Fibroblast of peridontal ligament (primary cell): ENCODE measurements around the gene SBF2.
"Not testable (repeated sequence)": the region's sequence is repeated elsewhere in the genome, so short reads cannot be mapped to it uniquely, and the experiment has no call there.

Source experiments
- DNase-seq: peaks from one replicate; pipeline ENCODE4 v3.0.0-alpha.2; 2010; ENCODE audit errors: extremely low read depth

SBF2 gene

DNA sequence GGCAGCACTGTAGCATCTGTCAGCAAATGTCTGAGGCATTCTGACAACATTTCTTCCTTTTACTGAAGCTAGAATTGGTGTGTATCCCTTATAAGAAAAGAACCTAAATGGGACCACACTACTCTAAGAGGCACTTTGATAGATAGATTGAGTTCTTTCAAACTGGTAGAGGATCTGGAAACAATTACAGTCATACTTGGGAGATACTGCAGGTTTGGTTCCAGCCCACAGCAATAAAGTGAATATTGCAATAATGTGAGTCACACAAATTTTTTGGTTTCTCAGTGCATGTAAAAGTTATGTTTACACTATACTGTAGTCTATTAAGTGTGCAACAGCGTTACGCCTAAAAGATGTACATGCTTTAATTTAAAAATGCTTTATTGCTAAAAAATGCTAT is 96.9 kb downstream of the SBF2 start:
- DNase-seq: peak; percentile 88

DNA sequence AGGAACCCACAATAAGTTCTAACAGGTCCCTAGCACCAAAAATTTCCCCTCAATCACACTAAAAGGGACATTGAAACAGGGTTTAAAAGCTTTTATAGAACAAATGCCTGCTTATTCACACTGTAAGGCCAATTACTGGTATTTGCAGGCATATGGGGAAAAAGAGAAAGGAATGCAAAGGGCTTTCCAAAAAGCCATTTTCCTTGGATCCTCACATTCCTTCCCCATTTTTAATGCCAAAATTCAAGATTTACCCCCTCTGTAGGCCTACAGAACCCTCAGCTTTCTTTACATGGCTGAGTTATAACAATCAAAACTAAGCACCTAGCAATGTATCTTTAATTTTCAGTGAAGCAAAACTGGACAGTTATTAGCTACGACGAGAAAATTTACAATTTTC is 102.0 kb downstream of the SBF2 start:
- peak; percentile 64 for DNase-seq

DNA sequence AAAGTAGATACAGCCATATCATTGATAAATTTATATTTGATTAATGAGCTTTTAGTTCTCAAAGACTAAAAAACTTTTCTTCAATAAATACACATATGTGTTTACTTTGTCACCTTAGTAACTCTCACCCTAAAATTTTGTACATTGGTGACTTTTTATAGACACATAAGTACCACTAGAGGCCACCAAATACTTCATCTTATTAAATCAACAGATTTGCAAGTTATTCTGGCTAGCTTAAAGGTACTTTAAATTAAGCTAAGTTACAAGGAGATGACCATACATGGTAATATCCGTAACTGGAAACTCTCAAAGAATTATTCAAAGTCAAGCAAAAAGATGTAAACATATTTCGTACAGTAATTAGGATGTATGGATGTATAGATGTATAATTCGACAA is 112.2 kb downstream of the SBF2 start:
- peak; percentile 63 for DNase-seq

DNA sequence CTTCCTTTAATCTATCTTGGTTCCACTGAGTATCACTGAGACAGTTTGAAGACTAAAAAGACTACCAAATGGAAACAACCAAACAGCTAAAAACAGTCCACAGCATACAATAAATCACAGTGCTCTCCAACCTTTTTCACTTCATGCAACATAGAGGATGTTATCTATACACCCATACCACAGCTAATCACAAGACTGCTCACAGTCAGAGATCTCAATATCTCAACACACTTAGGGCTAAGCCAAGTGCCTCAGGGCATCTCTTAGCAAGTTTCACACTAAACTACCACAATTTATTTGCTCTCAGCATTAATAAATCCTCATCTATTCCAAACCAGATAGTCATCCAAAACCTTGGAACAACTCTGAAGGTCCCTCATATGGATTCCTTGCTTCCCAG is 129.4 kb downstream of the SBF2 start:
- no peak for DNase-seq

DNA sequence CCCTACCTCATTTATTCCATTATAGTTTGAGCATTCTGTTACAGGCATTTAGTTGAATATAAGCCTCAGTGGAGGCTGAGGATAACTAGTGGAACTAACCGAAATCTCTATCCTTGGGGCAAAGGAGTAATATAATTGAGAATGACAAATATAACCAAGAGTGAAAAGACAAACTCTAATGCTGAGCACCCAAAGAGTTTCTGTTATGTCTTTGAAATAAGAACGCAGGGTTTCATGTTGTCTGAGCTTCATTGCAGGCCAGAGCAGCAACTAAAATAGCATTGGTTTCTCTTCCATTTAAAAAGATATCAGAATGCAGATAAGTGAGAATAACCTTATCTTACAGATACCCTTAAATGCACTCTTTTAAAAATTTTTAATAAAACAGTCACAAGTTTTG is 131.8 kb downstream of the SBF2 start:
- DNase-seq: no peak

DNA sequence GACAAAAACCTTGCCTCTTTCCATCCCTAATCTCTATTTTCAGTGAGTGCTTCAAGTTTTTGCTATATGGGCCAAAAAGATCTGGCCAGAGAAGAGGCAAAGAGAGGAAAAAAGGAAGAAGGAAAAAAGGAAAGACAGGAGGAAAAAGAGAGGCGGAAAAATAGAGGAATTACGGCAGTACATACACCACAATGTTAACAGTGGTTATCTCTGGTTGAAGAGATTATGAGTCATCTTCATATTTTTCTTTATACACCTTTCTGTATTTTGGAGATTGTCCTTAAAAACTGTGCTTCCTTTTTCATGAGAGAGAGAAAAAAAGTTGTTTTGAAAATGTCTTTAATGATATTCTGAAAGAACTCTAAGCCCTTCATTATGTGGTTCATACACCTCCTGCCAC is 133.7 kb downstream of the SBF2 start:
- no peak for DNase-seq

DNA sequence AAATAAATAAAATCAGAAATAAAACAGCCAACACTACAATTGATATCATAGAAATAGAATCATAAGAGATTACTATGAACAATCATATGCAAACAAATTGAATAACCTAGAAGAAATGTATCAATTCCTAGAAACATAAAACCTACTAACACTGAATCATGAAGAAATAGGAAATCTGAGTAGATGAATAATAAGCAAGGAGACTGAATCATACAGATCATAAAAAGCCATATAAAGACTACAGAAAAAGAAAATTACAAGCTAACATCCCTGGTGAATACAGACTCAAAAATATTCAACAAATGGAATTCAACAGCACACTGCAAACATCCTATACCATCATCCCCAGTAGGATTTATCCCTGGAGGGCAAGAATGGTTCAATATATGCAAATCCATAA is 135.6 kb downstream of the SBF2 start:
- DNase-seq: peak; percentile 38

DNA sequence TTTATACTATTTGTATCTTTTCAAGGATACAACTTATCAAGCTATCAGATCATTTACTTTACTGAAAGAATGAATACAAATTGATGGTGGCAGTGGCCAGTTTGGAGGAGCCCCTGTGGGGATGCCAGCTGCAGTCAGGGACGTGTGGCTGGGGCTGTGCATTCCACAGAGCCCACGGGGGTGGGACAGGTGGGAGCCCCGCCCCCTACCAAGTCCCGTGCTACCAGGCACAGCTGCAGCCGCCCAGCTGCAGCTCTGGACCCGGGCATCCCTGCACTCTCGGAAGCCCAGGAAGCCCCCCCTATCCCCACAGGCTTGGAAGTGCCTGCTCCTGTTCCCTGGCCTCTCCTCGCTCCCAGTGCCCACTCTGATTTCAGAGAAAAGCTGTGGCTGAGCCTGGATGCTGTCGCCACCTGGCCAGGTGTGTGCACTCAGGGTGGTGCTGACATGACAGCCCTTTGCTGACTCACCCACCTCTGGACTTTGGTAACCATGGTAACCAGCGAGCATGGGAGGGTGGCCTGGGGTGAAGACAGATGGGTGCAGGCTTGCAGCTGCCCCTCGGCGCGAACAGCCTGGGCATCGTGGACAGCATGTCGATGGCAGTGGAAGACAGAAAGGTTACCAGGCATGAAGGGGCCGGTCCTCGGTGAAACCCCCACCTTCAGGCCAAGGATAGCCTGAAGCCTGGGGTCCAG is 138.1 kb downstream of the SBF2 start:
- DNase-seq: no peak

DNA sequence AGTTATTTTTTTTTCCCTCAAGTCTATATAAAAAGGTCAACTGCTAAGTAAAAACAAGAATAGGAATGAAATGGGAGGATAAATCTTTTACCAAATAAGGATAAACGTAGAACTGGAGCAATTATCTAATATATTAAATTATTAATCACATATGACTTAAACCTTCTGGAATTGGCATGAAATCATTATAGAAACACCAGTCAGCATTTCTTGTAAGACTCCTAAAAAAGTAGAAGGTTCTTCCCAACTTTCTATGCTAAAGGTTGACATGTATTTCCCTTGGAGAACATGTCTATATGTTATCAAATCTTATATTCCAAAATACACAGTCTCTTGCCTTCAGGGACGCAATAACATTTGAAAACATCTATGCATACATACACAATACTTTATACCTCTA is 143.2 kb downstream of the SBF2 start:
- DNase-seq: no peak

DNA sequence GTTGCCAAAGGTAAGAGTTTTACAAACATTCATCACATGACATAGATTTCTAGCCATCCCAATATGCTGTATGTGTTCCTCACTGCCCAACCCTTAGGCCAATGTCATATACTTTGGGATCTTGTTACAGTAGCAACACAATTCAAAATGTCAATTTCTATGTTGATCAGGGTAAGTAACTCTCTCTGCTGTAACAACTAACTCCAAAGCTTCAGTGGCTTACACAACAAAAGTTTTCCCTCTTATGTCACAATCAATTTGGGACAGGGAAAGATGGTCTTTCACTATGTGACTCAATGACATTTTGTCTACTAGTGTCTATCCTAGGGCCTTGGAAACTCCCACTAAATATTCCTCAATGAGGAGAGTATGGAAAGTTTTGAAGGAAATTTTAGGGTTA is 144.5 kb downstream of the SBF2 start:
- DNase-seq: no peak

DNA sequence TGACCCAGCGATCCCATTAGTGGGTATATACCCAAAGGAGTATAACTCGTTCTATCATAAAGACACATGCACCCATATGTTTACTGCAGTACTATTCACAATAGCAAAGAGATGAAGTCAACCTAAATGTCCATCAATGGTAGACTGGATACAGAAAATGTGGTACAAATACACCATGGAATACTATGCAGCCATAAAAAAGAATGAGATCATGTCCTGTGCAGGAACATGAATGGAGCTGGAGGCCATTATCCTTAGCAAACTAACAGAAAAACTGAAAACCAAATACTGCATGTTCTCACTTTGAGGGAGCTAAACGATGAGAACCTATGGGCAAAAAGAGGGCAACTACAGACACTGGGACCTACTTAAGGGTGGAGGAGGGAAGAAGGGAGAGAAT is 146.8 kb downstream of the SBF2 start:
- no peak for DNase-seq

DNA sequence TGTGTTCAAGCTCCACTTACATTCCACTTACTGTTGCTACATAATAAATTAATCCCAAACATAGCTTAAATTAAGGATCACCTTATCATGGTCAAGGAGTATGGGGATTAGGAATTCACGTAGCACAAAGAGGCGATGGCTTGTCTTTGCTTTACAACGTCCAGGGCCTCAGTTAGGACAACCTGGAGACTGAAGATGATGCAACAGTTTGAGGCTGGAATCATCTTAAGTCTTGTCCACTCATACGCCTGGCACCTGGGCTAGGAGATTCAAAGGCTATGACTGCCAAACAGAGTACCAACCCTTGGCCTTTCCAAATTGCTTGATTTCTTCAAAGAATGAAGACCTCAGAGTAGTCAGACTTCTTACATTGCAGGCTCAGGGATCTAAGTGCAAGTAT is 149.1 kb downstream of the SBF2 start:
- no peak for DNase-seq

DNA sequence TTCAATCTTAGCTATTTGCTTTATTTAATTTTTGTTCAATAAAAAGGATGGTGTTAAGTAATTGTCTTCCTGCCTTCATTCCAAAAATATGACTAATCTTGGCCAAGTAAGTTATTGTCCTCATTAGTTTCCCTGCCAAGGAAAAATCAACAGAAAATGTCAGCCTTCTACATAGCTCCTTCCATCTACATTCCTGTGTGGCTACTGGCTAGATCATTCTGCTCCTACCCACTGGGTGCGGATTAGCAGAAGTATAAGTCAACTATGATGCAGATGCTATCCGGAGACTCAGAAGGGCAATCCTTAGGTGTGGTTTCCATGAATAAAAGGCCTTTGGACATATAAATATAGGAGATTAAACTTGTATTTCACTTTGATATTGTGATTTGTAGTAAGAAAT is 154.4 kb downstream of the SBF2 start:
- peak; percentile 75 for DNase-seq

DNA sequence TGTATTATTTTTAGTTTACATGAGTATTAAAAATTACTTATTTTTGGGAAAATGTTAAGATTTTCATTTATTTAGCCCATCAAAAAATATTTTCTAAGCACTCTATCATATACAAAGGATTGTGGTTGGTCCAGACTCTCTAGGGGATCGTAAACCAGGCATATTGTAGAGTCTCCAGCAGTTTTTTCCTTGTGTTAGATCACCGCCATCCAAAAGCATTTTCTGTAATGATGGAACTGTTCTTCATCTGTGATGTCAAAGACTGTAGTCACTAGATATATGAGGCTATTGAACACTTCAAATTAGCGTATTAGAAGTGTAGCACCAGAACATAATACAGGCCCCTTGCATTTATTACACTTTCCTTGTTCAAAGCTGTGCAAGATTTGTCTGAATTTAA is 154.9 kb downstream of the SBF2 start:
- DNase-seq: no peak

DNA sequence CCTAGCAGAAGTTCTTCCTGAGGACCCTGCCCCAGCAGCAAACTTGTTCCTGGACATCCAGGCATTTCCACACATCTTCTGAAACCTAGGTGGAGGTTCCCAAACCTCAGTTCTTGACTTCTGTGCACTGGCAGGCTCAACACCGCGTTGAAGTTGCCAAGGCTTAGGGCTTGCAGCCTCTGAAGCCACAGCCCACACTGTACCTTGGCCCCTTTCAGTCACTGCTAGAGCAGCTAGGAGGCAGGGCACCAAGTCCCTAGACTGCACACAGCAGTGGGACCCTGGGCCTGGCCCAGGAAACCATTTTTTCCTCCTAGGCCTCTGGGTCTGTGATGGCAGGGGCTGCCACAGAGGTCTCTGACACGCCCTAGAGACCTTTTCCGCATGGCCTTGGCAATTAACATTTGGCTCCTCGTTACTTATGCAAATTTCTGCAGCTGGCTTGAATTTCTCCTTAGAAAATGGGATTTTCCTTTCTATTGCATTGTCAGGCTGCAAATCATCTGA is 159.0 kb downstream of the SBF2 start:
- no peak for DNase-seq

DNA sequence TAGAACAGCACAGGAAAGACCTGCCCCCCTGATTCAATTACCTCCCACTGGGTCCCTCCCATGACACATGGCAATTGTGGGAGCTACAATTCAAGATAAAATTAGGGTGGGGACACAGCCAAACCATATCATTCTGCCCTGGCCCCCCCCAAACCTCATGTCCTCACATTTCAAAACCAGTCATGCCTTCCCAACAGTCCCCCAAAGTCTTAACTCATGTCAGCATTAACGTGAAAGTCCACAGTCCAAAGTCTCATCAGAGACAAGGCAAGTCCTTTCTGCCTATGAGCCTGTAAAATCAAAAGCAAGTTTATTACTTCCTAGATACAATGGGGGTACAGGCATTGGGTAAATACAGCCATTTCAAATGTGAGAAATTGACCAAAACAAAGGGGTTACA is 159.8 kb downstream of the SBF2 start:
- not testable (repeated sequence) for DNase-seq

DNA sequence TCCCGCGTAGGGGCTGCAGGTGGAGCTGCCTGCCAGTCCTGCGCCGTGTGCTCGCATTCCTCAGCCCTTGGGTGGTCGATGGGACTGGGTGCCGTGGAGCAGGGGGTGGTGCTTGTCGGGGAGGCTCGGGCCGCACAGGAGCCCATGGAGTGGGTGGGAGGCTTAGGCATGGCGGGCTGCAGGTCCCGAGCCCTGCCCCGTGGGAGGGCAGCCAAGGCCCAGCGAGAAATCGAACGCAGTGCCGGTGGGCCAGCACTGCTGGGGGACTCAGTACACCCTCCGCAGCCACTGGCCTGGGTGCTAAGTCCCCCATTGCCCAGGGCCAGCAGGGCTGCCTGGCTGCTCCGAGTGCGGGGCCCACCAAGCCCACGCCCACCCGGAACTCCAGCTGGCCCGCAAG is 160.8 kb downstream of the SBF2 start:
- DNase-seq: not testable (repeated sequence)

DNA sequence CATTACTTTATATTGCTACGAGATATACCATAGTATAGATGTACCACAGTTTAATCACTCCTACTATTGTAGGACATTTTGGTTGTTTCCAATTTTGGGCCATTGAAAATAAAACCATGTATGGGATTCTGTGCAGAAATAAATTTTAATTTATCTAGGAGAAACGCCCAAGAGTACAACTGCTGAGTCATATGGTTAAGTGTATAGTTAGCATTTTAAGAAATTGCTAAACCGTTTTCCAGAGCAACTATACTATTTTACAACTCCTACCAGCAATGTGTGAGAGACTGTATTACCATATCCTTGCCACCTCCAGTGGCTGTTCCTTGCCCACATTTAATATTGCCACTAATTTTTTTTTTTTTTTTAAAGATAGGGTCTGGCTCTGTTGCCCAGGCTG is 163.1 kb downstream of the SBF2 start:
- DNase-seq: no peak

DNA sequence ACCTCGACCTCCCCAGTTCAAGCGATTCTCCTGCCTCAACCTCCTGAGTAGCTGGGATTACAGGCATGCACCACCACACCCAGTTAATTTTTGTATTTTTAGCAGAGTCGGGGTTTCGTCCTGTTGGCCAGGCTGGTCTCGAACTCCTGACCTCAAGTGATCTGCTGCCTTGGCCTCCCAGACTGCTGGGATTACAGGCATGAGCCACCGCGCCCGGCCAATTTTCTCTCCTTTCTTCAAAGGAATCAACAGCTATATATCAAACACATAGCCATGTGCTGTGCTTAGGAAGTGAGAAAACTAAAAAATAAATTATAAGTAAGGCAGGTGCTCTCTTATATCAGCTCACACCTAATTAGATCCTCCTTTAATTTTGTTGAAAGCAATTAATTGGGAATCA is 164.8 kb downstream of the SBF2 start:
- not testable (repeated sequence) for DNase-seq

DNA sequence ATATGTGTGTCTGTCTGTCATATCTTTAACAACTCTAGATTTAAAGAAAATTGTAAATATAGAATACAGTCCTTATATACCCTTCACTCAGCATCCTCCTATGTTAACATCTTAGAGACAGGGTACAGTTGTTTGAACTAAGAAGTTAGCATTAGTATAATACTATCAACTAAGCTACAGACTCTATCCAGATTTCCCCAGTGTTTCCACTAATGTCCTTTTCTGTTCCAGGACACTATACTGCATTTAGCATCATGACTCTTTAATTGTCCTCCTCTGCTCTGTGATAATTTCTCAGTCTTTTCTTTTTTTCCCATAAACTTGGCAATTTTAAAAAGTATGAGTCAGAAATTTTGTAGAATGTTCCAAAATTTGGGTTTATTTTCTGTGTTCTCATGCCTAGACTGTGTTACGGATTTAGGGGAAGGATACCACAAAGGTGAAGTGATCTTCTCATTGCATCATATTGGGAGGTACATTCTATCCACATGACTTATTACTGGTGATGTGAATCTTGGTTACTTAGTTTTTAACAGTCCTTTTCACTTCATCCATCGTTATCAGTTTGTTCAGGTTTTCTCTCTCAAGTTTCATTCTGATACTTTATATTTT is 168.4 kb downstream of the SBF2 start:
- peak; percentile 42 for DNase-seq

DNA sequence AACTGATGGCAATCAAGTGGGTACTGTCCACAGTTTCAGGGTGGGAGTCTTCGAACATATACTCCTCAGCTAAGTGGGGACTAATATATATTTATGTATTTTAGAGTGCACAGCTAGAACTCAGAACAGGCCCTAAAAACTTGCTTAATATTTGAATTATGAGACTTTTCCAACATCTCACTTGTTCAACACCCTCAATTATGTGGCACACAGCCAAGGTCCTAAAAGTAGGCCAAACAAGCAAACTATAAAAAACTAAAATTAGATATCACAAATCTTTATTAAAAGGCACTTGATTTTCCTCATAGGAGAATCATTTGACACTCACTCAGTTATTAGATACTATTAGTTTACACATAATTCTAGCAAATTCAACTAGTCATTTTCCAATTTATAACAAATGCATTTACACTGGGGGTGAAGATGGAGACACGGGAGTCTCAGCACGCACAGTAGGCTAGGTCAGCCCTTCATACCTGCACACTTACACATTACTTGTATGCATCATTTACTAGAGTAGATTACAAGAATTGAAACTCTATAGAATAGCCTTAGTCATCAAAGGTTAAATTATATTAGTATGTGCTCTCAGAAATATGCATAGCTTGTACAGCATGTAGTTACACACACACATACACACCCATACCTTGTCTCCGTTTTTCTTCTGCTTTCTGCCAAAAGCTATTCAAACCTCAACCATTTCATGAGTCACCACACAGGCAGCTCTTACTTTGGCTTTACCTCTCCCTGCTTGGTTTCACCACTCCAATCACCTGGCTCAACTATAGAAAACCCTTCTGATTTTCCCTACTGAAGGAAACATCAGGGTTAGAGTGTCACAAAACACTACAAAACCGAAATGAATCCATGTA is 171.5 kb downstream of the SBF2 start:
- DNase-seq: no peak

DNA sequence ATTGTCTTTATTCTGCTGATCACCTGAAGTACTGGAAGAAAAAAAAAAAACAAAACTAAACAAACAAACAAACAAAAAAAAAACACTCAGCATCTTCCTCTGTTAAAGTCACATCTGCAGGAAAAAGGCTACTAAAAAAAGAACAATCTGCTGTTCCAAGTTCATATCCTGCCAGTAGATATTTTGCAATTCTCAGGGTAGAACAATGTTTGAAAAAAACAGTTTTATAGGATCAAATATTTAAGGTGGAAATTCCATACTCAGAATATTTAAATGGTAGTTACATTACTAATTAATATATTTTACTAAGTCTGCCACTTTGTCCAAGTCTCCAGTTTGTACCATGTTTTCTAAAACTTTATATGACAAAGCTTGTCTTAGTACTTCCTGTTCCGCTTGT is 175.2 kb downstream of the SBF2 start:
- peak; percentile 31 for DNase-seq
